ENCODE results near the gene KRR1.
A peak's percentile ranks its signal among the peaks of the same experiment; 100 is the strongest.
"Not testable (repeated sequence)": the region's sequence is repeated elsewhere in the genome, so short reads cannot be mapped to it uniquely, and the experiment has no call there.

Gene KRR1

DNA sequence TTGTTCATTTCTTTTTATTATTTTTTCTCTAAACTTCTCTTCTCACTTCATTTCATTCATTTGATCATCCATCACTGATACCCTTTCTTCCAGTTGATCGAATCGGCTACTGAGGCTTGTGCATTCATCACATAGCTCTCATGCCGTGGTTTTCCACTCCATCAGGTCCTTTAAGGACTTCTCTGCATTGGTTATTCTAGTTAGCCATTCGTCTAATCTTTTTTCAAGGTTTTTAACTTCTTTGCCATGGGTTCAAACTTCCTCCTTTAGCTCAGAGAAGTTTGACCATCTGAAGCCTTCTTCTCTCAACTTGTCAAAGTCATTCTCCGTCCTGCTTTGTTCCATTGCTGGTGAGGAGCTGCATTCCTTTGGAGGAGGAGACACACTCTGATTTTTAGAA is 10.7 kb upstream of the KRR1 start:
- DNase-seq: not testable (repeated sequence)

DNA sequence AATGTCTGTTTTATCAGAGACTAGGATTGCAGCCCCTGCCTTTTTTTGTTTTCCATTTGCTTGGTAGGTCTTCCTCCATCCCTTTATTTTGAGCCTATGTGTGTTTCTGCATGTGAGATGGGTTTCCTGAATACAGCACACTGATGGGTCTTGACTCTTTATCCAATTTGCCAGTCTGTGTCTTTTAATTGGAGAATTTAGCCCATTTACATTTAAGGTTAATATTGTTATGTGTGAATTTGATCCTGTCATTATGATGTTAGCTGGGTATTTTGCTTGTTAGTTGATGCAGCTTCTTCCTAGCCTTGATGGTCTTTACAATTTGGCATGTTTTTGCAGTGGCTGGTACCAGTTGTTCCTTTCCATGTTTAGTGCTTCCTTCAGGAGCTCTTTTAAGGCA is 9.8 kb upstream of the KRR1 start:
- DNase-seq: not testable (repeated sequence)

DNA sequence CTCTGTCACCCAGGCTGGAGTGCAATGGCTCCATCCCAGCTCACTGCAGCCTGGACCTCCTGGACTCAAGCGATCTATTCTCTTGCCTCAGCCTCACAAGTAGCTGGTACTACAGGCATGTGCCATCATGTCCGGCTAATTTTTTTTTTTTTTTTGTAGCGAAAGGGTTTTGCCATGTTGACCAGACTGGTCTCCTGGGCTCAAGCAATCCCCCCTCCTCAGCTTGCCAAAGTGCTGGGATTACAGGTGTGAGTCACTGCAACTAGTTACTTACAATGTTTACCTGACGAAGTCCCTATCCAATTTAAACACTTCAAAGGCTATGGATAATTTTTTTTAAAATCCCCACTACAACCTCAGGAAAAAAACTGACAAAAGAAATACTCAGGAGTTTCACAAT is 1.8 kb downstream of the KRR1 start:
- no peak for DNase-seq

DNA sequence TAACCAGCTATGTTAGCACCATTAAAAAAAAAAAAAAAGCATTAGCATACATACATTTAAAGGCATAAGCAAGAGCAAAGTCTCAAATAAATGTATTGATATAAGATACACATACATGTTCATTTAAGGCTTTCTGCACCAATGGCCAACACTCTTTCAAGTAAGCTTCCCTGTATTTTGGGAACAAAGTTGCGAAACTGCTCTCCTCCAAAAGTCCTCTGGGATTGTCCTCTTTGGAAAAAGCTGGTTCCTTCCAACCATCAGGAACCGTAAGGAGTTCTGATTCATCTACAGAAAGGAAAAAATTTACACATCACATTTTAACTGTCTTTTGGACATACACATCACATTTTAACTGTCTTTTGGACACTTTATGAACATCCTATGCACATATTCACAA is 3.2 kb downstream of the KRR1 start:
- DNase-seq: no peak

DNA sequence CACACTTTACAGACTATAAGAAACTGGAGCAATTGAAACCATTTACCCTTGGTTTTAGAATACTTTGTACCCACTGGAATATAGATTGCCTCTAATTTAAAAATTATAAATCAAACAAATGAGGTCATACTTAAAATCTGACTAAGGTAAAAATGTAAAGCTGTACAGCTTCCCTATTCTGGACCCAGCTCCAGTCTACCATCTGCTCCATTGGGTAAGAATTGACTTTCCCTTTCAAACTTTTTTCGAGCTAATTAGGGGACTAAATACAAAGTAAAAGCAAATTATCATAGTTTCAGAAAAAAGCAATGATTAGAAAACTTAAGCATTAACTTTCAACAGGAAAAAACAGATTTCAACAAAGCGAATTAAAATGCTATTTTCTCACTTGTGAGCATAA is 4.3 kb downstream of the KRR1 start:
- no peak for DNase-seq

DNA sequence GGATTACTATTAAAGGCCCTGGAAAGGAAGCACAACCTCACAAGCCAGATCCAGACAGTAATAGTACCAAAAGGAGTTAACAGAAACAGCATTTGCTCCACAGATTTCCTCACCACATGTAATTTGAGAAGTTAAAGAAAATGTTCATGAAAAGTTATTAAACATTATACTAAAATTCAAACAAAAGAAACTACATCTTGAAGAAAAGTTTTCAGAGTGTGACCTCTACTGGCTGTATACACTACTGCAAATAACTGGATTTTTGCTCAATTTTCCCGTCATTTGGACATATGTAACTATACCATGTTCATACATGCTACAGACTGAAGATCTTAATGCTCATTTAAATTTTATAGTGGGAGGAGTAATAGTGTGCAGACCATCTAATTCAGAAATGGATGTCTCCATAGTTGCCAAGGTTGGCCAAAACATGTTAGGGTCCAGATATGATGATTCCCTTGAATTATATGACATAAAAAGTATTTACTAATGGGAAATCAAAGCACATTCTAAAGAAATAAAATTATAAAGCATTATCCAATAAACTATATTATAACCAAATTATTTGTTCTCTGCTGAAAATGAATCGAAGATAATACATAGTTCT is 5.6 kb downstream of the KRR1 start:
- DNase-seq: peak in 1 of 2 experiments; percentile 52

DNA sequence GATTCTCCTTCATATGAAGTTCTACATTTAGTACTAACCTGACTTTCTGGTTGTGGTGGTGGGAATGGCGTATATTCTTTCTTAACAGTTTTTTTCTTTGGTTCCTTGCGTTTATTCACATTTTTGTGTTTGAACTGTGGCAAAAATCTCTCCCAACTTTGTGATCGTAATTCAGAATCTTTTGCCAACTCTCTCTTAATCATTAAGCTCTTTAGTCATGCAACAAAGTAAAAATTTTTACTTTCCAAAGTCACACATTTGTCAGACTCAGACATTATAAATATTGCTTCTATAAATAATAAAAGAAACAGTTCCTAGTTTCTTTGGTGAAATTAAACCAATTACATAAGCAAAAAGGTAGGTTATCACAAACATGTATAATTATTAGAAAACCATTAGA is 7.5 kb downstream of the KRR1 start:
- DNase-seq: no peak

DNA sequence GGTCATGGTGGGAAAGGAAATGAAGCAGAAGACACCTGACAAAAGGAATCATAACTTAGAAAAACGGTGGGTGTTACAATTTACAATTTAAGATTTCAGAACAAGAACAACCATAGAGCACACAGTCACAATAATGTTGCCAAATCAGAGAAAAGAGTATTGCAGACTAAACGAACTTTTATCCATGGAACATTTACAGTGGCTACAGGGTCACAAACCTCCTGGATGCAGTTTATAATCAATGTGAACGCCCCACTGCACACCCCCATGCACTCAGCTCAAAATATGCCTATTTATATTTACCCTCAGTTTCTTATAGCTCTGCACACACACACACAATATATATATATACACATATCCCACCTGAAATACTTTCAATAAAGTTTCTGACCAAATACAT is 8.0 kb downstream of the KRR1 start:
- DNase-seq: no peak

DNA sequence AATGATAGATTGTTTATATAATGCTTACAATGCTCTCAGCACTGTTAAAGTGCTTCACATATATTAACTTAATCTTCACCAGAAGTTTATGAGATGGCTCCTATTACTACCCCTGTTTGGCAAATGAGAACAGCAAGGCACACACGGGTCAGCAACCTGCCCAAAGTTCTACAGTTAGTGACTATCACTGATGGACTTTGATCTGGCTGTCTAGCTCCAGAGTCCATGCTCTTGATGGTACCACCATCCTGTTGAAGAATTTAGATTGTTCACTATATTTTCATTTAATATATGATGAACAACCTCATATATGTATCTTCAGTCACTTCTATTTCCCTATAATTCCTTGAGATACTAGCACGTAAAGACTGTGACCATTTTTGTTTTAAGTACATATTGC is 20.2 kb downstream of the KRR1 start:
- DNase-seq: no peak

DNA sequence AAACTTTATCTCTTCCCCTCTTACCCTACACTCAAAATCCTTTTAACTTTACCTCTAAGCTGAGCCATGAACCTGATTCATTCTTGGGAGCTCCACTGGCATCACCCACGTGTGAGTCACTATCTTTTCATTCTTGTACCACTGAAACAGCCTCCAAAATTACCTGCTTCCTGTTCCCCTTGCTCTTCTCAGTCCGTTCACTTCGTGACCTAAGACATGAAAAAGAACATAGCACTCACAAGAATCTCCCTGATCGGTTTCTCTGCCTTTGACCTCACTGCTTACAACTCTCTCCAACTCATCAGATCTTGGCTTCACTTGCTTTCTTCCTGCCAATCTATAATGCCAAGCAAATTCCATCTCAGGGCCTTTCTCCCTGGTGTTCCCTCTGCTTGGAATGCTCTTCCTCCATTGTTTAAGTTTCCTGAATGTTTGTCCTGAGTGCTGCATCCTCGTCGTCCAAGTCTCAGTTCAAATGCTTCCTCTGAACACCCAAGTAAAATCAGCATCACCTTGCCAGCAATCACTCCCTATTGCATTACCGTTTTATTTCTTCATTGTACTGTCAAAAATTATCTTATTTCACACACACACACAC is 21.7 kb downstream of the KRR1 start:
- peak; percentile 39 to 59 for DNase-seq

DNA sequence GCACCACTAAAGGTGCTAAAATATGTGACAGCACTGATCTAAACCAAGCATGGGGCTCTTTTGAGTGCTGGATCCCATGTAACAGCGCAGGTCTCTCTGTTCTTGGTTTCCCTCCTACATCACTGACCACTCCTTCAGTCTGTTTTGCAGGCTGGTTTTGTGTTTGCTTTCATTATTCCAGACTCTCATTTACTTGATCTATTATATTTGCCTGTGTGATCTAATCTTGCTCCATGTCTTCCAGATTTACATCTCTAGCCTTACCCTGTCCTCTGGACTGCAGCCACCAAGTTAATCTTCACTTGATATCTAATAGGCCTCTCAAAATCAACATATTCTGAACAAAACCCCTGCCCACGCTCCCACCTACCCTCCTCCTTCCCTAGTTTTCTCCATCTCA is 22.2 kb downstream of the KRR1 start:
- no peak for DNase-seq

DNA sequence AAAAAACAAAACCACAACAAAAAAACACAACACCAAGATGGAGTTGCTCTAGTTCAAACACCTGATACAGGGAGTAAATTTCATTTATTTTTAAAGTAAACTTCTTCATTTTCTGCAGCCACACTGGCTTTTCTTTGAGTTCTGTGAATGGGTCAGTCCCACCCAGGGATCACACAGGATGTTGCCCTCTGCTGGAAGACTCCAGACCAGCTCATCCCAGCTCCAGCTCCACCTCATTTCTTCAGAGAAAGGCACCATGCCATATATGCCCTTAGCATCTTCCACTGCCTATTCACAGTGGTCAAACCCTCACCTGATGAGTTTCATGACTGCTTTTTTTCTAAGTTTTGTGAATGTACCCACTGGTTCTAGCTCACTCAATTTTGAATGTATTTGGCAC is 22.9 kb downstream of the KRR1 start:
- DNase-seq: peak in 1 of 2 experiments; percentile 27

DNA sequence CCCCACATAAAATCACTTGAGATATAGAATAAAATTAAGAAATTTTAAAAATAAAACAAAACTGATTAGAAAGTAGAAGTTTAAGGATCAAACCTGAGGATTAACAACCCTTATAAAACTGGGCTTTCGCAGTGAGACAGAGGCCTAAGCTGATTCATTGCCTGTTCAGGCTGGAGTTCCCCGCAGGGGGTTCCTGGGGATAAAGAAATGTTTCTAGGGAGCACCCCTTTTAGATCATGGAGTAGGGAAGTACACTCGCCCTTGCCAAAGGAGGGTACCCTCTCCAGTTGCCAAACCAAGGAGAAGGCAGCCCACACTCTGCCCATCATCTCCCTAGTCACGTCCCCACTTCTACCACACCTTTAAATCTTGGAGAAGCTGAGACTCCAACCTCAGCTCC is 24.1 kb downstream of the KRR1 start:
- DNase-seq: no peak

DNA sequence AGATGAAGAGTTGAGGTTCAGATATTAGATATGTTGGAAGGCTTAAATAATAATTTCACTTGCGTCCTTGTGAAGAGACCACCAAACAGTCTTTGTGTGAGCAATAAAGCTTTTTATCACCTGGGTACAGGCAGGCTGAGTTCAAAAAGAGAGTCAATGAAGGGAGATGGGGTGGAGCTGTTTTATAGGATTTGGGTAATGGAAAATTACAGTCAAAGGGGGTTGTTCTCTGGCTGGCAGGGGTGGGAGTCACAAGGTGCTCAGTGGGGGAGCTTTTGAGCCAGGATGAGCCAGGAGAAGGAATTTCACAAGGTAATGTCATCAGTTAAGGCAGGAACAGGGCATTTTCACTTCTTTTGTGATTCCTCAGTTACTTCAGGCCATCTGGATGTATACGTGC is 27.0 kb downstream of the KRR1 start:
- DNase-seq: not testable (repeated sequence)

DNA sequence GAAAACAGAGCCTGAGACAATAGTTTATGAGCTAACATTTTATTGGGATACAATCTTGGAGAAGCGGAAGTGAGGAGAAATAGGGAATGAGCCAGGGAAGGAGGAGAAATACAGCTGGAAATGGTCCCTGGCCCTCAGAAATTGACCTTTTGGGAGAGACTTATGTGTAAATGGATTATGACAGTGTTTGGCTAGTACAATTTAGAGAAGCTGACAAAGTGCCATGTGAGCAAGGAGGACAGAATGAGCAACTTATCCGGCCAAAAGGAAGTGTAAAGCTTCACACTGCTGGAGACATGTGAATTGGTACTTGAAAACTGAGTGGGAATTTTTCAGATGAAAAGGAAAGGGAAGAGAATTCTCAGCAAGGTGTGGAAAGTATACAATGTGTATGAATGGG is 28.0 kb downstream of the KRR1 start:
- no peak for DNase-seq

DNA sequence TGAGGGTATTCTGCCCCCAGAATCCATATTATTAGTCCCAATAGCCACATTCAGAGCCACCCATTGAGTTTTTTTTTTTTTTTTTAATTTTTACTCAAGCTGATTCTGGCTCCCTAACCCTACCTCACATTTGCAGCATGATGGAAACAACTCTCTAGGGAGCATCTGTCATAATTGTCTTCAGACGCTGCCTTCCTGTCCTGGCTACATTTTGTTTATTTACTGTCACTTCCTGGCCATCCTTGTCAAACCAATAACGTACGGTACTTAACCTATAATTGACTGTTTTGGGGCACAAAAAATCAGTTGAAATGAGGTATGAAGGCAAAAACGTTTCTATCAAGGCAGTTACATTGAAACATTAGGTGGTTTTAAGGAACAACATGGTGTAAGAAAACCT is 28.8 kb downstream of the KRR1 start:
- DNase-seq: no peak

DNA sequence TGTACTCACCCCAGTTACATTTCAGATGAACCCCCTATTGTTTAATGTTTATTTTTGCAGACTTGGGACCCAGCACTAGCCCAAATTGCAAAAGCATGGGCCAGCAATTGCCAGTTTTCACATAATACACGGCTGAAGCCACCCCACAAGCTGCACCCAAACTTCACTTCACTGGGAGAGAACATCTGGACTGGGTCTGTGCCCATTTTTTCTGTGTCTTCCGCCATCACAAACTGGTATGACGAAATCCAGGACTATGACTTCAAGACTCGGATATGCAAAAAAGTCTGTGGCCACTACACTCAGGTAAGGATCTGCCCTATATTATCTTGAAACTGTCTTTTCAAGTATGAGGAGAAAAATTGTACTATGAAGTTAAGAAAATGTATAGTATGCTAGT is 29.6 kb downstream of the KRR1 start:
- no peak for DNase-seq

DNA sequence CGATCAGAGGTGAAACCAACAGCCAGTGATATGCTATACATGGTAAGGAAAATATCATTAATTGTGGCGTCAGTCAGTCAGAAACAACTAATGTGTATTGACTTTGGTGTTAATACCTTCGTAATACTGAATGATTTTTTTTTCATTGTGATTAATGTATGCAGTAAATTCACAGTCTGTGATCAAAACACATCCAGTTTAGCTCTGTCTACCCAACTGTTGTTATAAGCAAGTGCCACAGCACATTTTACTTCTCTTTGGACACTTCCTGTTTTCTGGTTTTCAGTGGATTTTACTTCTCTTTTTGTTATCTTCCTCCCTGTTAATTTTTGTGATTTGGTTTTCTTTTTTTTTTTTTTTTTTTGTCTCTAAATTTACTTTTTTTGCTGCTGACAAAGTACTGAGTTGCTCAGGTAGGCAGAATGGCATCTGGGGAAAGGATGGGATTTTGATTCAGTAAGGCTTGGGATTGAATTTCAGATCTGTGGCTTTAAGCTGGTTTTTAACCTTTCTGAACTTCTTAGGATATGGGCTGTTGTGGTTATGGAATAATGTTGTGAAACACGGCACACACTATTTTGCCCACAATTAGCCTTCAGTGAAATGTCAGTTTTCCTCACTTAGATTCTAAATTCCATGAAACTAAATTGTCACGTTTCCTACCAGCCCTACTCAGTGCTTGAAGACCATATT is 30.2 kb downstream of the KRR1 start:
- DNase-seq: peak in 1 of 2 experiments; percentile 39

DNA sequence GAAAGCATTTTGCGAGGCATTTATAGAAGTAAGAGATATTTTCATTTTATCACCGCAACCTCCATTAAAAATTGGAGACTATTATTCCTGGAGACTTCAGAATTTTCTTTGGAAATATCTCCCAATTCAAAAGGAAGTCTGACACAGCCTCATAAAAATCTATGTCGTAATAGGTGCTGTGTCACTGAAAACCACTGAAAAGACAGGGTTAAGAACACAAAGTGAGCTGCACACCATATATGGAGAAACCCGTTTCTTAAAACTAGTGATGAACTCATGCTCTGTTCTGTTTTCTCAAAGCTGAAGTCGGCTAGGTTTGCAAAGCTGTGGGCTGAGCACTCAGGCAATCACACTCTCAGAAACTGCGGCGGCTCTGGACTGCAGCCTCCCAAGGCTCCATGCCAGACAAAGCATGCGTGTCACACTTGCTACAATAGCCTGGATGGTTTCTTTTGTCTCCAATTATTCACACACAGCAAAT is 30.9 kb downstream of the KRR1 start, which contains the start of gene GLIPR1:
Gene GLIPR1 (plus strand): TSS at position 287 of the 481 bp plus-strand sequence. CDS start 126 bp downstream, at position 413.
- DNase-seq: peak; percentile 71 to 85

DNA sequence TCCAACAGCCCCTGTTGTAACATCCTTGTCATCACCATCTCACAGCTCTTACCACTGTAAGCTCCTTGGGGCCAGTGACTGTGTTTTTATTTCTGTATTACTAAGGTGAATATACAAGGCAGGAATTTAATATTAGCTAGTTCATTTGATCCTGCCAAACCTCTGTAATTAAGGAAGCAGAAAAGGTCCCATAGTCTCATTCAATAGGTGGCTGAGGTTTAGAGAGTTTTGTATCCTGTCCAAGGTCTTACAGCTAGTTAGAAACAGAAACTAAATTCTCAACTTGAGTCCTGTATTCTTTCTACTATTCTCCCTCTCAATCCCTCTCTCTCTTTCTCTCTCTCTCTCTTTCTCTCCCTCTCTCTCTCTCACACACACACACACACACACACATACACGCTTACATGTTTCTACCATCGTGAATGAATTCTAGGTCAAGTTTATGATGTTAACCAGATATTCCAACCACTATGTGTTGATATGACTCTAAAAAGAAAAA is 31.4 kb downstream of the KRR1 start:
- peak in 1 of 2 experiments; percentile 36 for DNase-seq

DNA sequence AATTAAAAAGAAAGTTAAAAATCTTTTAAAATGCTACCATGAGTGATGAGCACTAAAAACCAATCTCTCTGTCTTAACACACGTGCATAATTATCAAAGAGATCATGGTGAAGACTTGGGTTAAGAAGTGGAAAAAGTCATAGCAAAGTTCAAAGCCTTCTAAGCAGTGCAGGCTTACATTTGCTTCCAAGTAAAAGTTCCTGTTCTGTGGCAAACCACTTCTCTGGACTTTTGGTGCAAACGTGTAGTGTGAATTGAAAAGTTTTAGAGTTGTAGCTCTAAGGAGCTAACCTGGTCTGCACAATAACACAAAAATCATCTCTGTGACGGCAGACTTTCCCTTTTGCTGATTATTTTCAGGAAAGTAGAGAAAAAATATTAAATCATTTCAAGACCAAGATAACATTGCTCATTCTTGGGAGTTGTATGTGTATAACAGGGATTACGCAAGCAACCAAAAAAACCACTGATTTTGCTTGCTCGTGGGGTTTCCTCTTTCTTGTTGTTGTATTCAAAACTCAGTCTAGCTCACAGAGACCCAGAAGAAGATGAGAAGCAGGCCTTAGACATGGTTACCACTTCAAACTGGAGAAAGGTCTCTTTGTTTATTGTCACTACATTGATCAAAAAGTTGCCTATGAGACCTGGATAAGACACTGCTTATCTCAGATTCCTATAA is 33.2 kb downstream of the KRR1 start:
- no peak for DNase-seq

DNA sequence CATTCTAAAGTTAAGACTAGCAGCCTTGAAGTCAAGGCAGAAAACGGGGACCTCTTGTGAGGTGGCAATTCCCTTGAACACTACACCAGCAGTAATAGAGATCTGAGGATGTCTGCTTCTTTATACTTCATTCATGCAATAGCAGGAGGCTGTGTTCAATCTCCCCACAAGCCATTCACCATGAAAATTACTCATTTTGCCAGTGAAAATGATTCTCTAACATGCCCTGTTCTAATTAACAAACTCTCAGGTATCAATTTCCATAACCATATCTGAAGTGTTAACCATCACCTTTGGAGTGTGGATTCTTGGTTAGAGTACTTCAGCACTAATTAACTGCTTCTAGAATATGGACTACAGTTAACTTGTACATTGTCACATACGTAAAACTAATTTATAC is 34.3 kb downstream of the KRR1 start:
- no peak for DNase-seq

DNA sequence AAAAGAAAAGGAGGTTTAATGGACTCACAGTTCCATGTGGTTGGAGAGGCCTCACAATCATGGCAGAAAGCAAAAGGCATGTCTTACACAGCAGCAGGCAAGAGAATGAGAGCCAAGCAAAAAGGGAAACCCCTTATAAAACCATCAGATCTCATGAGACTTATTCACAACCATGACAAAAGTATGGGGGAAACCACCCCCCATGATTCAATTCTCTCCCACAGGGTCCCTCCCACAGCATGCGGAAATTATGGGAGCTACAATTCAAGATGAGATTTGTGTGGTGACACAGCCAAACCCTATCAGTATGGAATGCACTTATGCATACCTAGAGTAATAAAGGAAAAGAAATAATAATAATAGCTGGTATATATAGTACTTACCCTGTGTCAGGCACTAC is 35.3 kb downstream of the KRR1 start:
- DNase-seq: no peak

DNA sequence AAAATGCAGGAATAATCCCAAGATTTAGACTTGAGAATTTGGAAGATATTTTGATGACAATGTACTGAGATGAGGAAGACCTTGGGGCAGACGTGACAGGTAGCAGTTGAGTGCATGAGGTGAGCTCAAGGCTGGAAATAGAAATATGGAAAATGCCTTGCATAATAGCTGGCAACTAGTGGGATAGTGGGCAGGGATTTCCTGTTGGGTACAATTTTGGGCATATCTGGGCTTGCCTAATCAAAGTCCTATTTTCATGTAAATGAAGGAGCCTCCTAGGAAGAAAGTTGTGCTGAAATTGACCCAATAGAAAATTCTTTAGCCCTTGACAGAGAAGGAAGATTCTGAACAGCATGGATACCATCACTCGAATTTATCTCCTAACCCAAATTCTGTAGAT is 37.3 kb downstream of the KRR1 start:
- DNase-seq: no peak

All from SW 1271 (cell line).